CD4-positive, alpha-beta T cell treated with Interleukin-21 for 1 hour (primary cell): Measurements from ENCODE around the gene CCL19.
A peak's percentile ranks its signal among the peaks of the same experiment; 100 is the strongest.

ENCODE experiments used
- DNase-seq: peaks from one replicate; pipeline ENCODE4 v3.0.0-alpha.2; 2020

Gene CCL19

DNA sequence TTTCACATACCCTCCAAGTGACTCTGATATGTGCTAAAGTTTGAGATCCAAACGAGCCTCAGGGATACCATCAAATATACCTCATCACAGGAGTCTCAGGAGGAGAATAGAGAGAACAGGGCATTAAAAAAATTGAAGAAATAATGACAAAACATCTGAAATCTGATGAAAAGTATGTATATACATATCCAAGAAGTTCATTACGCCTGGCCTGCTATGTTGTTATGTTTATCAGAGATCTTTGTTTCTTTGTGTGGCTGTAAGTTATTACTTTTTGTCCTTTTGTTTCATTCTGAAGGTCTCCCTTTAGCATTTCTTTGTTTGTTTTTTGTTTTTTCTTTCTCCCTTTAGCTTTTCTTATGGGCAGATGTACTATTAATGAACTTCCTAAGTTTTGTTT, 2.5 kb upstream of the CCL19 start:
- DNase-seq: no peak

DNA sequence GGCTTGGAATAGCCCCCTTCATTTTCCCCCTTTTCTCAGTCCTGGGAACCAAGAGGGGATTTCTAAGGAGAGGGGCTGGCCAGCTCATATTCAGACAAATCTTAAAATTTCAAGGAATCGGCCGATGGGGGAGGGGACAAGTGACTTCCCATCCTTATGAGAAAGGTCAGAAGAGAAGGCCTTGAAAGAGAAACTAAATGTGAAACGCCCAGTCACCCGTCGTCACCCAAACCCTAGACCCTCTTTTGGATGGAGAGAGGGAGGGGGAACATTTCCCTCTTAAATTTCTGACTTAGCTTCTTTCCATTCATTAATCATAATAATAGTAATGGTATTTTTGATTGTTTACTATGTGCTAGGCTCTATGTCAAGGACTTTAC, 850 bp upstream of the CCL19 start:
- DNase-seq: no peak

DNA sequence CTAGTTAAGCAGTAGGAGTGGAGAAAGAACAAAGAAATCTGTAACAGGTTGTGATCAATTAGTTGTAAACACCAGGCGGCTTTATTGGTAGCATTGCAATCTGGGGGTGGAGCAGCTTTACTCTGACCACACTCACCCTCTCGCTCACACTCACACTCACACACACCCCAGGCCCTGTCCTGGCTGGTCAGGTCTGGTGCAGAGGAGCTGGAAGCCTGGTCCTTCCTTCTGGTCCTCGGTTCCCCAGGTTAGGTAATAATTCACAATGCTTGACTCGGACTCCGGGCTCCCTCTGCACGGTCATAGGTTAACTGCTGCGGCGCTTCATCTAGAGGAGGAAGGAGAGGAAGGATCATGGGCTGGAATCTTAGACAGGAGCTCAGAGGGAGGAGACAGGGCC, 1.6 kb downstream of the CCL19 start:
- DNase-seq: no peak

DNA sequence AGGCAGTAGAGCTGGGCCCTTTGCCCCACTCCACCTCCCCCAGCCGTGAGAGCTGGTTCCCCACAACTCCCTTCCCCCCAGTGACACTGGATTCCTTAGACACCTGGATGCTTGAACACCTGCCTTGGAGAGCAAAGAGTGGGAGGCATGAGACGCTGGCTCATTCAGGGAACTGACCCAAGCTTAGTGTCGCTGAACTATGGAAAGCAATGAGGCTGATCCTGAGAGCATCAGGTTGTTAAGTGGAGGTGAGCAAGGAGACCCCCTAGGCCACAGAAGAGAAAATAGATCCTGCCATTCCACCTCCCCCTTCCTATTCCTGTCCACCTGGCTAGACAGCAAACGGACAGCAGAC, 2.0 kb downstream of the CCL19 start:
- DNase-seq: no peak

DNA sequence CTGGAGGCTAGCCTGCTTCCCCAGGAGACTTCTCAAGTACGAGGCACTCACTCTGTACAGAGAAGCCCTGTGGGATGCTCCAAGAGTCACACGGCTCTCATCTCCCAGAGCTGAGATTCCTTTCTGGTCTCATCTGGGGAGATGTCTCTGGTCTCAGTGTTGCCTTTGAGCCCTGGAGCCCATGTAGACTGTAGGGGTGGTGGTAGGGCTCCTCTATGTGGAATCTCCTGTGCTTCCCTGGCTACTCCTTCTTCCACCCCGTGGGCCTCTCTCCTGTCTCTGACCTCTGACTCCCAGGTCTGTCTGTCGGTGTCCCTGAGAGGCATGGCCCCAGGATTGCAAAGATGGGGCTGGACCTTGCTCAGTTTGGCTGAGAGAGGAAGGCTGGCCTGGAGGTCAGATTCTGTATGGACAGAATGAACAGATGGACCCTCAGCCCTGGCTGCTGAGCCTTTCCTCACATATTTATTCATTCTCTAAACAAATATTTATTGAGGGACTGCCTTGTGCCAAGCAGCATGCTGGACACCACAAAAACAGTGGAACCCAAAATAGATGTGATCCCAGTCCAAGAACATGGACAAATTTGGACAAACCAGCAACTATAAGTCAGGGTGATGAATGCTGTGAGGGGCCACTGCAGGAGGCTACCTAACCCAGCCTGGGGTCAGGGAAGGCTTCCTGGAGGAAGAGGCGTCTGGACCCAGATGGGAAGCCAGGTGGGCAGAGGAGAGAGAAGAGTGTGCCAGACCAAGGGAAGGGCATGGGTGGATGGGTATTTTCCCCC, 2.6 kb downstream of the CCL19 start:
- no peak for DNase-seq

DNA sequence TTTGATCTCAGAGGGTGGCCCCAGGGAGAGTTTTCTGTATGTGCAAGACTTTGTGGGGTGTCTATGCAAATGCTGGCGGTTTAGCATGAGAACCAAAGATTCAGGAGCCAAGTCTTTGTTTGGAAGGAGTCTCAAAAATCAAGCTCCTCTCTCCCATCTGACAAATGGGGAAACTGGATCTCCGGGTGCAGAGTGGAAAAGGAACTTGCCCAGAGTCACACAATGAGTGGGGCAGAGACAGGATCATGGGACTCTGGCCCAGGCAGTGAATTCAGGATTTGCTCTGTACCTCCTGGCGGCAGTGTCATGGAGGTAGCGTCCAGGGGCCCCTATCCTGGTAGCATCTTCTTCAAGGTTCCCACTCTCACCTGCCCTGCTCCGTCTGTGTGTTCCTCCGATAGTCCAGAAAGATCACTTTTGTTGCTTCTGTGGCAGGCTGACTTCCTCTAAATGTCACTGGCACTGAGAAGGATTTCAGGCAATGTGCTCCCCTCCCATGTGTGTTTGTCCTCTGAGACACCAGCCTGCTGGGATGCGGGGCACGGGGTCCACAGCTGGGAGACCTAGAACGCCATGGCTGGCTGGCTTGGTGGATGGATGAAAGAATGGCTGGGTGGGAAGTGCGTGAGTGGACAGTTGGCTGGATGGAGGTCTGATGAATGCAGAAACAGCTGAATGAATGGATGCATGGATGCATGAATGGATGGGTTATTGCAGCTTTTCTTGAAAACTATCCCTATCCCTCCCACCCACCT, 3.6 kb downstream of the CCL19 start:
- DNase-seq: no peak

DNA sequence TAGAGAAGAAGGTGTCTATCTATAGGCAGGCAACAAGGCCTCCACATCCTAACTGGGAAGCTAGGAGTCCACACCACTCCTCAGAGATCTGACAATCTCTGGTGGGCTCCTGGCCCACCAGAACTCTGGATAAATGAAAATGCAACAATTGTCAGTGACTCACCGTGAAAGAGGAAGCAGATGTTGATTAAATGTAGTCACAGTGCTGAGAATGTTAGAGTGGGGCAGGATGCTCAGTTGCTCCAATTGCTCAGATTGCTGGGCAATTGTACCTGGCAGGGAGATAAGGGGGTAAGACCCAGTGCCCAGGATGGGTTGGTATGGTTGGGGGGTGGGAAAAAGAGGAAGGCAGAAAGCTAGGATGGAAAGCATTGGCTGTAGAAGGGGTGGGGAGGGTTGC, 4.3 kb downstream of the CCL19 start:
- DNase-seq: no peak

DNA sequence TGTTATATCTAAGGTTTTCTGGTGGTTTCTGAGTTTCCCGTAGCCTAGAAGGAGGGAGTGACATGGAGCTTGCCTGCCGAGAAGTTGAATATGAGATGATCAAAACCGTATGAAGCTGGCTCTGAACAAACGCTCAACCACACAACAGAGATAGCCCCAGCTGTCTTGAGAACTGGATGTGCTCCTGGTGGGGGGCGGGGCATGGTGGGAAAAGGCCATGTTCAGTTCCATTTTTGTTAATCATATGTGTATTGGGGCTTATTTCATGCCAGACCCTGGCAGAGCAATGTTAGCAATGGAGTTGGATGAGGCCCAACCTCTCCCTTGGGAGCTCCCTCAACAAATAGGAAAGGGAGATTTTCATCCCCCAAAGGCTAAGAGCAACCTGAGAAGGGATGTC, 4.8 kb downstream of the CCL19 start:
- DNase-seq: no peak

DNA sequence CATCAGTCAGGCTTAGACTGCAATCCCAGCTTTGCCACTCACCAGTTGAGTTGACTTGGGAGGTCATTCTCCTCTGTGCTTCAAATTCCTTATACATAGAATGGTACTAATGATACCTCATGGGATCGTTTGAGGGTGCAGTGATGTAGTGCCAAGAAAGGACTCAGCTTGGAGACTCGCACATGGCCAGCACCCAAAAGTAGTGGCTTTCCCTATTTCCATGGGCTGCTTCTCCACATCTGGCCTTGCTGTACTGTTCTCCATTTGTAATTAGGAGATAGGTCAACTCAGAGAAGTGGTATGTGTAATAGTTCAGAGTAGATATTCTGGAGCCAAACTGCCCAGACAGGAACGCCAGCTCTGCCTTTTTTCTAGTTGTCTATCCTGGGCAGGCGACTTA, 5.5 kb downstream of the CCL19 start:
- no peak for DNase-seq

DNA sequence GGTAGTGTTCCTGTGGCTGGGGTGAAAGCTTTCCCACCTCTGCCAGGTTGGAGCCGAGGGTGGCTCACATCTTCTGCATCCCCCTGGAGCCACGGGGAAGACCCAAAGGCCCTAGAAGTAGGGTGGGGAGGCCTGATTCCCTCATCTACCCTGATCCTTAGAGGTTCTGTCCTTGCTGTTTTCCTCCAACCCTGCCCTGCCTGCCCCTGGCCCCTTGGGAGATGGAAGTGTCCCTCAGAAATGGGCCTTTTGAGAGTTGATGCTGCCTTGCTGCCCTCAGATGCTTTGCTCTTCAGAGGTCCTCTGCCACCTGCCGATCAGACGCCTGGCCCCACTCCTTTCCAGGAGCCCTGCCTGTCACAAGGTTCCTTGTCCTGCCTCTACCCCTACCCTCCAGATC, 6.3 kb downstream of the CCL19 start:
- no peak for DNase-seq

DNA sequence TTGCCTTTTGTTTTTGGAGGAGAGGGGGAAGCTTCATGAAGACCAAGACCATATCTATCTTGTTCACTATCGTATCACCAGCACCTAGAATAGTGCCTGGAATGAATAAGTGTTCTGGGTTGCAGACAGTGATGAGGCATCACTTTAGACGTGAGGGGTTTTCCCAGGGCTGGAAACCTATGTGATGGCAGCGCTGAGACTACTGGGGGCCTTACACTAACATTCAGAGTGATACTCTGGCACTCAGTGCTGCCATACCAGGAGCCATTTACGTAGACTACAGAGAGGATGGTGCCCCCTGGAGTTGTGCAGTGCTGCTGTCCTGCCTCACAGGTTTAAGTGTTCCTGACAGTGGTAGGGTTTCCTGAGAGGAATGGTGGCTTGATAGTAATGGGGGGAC, 6.9 kb downstream of the CCL19 start:
- DNase-seq: no peak

DNA sequence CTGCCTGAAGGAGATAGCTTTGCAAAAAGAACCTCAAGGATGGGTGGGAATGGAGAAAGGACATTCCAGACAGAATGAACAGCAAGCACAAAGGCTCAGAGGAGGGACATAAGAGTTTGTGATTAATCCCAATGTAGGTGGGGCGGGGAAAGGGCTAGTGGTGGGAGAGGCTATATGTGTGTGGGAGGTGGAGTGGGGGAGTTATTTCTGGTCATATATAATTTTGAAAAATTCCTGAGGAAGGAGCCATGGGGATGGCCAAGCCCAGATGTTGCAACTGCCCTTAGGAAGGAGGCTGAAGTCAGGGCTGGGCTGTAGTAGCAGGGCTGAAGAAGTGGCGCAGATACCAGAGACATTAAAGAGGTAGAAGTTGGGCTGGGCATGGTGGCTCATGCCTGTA, 15.2 kb downstream of the CCL19 start:
- DNase-seq: no peak

DNA sequence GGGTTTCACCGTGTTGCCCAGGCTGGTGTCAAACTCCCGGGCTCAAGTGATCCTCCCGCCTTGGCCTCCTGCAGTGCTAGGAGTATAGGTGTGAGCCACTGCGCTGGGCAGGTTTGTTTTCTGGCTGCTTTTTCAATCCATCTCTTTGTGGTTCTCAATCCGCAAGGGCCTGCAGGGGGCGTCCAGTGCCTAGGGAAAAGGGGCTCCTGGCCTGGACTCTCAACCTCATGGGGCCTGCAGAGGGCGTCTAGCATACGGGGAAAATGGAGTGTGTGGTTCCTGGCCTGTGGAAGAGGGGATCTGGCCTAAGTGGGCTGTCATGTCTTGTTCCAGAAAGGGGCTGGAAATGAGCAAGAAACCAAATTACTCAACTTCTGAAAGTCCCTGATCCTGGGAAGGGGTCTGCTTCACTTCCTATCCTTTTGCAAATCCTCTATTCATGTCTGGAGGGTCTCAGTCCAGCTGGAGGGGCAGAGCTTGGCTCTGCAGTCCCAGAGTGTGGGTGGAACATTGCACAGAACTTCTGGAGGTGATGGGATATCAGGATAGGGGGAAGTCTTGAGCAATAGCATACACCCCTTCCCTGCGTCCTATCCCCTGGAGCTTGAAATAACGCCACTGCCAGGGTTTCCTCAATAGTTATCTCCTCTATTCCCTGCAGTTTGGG, 15.9 kb downstream of the CCL19 start:
- peak; percentile 57 for DNase-seq

DNA sequence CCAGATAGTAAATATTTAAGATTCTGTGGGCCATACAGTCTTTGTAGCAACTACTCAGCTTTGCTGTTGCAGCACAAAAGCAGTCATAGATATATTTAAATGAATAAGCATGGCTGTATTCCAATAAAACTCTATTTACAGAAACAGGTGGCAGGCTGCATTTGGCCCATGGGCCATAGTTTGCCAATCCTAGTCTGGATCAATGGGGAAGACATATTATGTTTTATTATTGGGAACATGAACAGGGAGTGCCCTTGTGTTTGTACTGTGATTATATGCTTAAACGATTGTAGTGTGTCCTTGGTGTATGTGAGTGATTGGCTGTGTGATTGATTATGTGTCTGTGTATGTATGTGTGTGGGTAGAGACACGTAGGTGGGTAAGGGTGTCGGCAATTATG, 16.6 kb downstream of the CCL19 start:
- DNase-seq: no peak

DNA sequence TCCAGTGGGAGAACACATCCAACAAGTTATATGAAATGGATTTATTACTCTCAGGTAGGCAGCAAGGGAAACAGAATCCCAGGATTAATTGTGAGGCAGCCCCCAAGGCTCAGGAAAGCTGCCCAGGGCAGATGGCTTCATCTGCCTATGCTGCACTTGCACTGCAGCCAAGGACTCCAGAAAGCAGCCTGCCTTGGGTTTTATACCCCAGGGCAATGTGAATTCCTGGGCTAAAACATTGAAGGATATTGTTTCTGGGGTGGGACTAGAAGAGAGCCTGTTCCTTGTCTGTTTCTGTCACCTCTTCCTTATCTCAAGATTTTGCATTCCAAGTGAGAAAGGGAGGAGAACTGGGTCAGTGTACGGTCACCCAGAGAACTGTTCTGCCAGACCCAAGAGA, 19.8 kb downstream of the CCL19 start:
- DNase-seq: no peak

DNA sequence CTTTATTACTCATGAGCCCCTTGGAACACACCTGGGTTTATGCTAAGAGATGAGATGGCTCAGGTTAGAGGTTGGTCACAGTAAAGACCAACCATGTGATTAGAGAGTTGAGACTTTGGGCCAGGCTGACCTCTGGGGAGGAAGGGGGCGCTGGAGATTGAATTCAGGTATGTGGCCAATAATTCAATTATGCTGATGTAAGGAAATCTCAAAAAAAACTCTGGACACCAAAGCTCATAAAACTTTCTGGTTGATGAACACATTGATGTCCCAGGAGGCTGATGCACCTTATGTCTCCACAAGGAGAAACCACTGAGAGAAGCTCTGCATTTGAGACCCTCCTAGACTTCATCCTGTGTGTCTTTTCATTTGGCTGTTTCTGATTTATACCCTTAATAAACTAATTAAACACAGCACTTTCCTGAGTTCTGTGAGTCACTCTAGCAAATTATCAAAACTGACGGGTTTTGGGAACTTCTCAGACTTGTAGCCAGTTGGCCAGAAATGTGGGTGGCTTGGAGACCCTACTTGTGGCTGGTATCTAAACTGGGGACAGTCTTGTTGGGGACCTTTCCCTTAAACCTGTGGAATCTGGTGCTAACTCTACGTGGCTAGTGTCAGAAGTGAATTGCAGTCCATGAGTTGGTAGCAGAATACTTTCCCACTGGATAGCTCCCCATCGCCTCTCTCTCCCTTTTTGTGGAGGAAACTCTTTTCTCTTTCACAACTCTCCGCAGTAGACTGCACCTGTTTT, 21.1 kb downstream of the CCL19 start:
- no peak for DNase-seq

DNA sequence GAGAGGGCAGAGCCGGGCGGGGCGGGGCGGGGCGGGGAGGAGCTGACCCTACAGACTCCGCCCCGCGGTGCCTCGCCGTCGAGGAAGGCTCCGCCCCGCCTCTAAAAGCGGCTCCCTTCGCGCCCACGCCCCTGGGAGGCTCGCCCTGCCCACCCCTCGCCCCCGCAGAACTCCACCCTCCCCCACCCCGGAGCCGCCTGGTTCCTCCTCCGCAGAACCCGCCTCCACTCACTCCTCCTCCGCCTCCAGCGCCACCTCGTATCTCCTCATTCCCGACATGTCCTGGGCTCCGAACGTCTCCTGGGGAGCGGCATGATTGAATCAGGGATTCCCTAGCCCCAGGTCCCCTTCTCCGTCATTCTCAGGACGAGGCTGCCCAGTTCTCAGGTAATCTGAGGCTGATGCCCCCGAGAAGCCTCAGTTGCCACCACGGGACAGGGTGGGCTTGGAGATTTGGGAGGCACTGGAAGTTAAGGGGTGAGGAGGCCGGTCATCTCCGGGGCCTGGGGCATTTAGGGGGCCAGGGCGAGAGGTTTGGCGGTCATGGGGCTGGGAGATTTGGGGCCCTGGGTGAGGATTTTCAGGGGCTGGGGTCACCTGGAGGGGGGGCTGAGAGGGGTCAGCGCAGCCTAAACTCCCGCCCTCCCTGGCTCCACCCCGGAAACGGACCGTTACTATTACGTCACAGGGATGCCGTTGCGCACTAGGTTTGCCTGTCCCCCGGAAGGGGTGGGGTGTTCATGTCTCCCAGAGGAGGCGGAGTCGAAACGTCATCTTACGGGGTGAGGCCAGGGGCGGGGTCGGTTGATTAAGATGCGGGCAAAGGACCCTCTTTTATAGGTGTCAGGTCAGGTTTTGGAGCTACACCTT, 25.5 kb downstream of the CCL19 start:
- DNase-seq: peak; percentile 94

DNA sequence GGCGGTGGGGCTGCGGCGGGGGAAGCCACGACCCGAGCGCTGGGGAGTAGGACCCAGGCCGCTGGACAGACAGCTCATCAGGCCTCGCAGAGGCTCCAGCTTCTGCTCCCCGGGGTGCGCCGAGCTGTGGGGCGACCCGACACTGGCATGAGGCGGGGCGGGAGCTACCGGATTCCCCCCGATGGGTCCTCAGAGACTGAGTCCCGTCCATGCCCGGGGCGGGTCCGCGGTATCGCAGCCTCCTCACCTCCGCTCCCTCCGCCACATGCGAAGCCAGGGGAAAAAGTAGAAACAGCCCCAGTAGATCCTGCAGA, 26.1 kb downstream of the CCL19 start:
- DNase-seq: no peak

DNA sequence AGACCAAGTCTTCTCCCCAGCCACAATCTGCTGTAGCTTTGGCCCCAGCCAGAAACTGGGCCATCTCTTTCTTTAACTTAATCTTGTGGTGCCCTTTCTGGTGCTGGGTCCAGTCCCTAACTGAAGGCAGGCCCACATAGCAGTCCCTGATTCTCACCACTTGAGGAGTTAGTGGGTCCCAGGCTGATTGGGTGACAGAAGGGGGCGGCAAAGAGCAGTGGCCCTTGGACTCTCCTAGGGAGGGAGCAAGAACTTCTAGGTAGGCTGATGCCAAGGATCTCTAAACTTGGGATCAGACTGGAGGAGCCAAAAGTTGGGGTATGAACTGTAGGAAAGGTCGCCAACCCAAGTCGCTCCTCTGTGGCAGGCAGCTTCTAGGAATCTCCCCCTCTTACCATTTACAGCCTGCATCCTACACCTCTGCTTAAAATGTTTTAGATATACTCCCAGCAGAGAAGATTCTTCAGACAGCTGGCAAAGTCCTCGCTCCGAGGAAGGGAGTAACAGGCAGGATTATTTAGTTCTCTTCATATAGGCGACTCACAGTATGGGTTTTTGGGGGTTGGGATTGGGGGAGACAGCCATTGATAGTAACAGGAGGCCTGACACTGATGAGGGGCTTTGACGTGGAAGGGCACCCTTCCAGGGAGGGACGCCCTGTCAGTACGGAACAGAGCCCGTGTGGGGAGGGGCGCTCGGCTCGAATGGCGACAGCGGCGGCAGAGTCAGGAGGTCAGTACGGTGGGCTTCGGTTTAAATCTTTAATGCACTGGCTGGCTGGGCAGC, 26.6 kb downstream of the CCL19 start:
- peak; percentile 84 for DNase-seq

DNA sequence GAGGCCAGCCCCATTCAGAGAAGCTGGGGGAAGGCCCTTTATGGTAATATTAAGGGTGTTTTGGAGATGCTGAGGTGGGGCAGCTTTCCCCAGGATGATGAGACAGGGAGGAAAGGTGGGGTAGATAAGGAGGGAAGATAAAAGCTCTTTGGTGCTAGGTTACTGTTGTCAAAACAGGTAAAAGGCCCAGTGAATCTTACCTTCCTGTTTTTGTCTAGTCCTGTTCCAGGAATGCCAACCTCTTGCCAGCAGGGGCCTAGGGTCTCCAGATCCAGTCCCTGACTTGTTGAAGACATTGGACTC, 27.8 kb downstream of the CCL19 start:
- DNase-seq: peak; percentile 83

DNA sequence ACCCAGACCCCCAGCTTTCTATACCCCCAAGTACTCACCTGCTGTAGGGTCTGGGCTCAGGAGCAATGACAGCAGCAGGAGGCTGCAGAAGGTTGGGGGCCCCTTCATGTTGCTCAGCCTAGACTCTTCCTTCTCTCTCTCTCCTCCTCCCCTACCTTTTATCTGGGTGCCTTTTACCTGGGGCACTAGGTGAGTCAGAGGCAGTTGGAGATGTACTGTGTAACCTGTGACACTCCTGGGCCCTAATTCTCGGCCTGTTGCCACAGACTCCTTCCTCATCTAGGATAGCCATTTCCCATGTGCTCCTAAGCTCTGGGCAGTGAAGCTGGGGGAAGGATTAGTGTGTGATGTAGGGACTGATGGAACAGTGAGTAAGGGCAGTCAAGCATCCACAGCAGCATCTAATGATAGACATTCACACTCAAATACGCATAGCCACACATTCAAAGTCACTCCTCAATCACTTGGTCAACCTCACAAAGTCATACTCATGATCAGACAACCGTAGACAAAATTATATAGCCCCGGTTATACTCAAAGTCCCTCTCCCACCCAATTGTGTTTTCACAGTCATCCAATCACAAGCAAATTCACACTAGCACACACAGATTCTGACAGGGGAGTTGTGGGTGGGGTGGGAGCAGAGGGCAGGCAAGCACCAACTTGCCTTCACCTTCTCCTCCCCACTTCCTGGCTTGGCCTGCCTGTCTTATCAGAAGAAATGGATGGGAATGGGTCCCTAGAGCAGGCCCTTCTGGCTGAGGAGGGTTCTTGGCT, 28.4 kb downstream of the CCL19 start, which contains the start of gene CCL27:
TSS of gene CCL27 (minus strand) at position 132 of the 777 bp plus-strand sequence. CDS start at position 108, 24 bp downstream.
- DNase-seq: no peak
